Activated CD4-positive, alpha-beta T cell treated with anti-CD3 and anti-CD28 coated beads, Interleukin-2, amount 50 U/mL, for 48 hours (primary cell): Measurements from ENCODE around the gene MYH15.

ENCODE experiments used
- DNase-seq, 2 experiments: peaks; one replicate each; pipeline ENCODE4 v3.0.0-alpha.2; 2020

Gene MYH15

GRCh38 chr3:108509263-108509662 lies 1.1 kb downstream of the MYH15 start:
- no peak for DNase-seq

GRCh38 chr3:108507902-108508301 lies 2.5 kb downstream of the MYH15 start:
- DNase-seq = no peak

GRCh38 chr3:108505811-108506210 lies 4.6 kb downstream of the MYH15 start:
- no peak for DNase-seq

GRCh38 chr3:108503722-108504121 lies 6.7 kb downstream of the MYH15 start:
- DNase-seq = no peak

GRCh38 chr3:108501535-108501934 lies 8.9 kb downstream of the MYH15 start:
- DNase-seq = no peak

- no peak for DNase-seq
Observed at GRCh38 chr3:108500728-108501127, 9.7 kb downstream of the MYH15 start.

- no peak for DNase-seq
Observed at GRCh38 chr3:108497271-108497670, 13.1 kb downstream of the MYH15 start.

- no peak for DNase-seq
Observed at GRCh38 chr3:108495717-108496116, 14.7 kb downstream of the MYH15 start.

- DNase-seq = no peak
Observed at GRCh38 chr3:108494906-108495531, 15.4 kb downstream of the MYH15 start.

- DNase-seq = no peak
Observed at GRCh38 chr3:108493862-108494261, 16.5 kb downstream of the MYH15 start.

- DNase-seq = no peak
Observed at GRCh38 chr3:108491456-108491855, 18.9 kb downstream of the MYH15 start.

GRCh38 chr3:108489776-108490175 lies 20.6 kb downstream of the MYH15 start:
- peak in 1 of 2 experiments; percentile 15 for DNase-seq

GRCh38 chr3:108488631-108489030 lies 21.8 kb downstream of the MYH15 start:
- DNase-seq = no peak

GRCh38 chr3:108487439-108487838 lies 23.0 kb downstream of the MYH15 start:
- DNase-seq = no peak

GRCh38 chr3:108486941-108487340 lies 23.5 kb downstream of the MYH15 start:
- DNase-seq = no peak

GRCh38 chr3:108486338-108486737 lies 24.1 kb downstream of the MYH15 start:
- DNase-seq = no peak

GRCh38 chr3:108485146-108485545 lies 25.2 kb downstream of the MYH15 start:
- DNase-seq = no peak

GRCh38 chr3:108479224-108479623 lies 31.2 kb downstream of the MYH15 start:
- no peak for DNase-seq

- DNase-seq = peak; percentile 58 to 66
Observed at GRCh38 chr3:108477511-108478147, 32.8 kb downstream of the MYH15 start.

GRCh38 chr3:108475220-108475782 lies 35.1 kb downstream of the MYH15 start:
- DNase-seq = no peak

GRCh38 chr3:108474581-108474980 lies 35.8 kb downstream of the MYH15 start:
- DNase-seq = no peak

GRCh38 chr3:108473711-108474110 lies 36.7 kb downstream of the MYH15 start:
- no peak for DNase-seq

GRCh38 chr3:108472001-108472591 lies 38.3 kb downstream of the MYH15 start:
- no peak for DNase-seq

GRCh38 chr3:108471426-108471825 lies 39.0 kb downstream of the MYH15 start:
- no peak for DNase-seq
